HG02678 (cell line): ENCODE results near the gene ETS1.

ENCODE experiments used
- ATAC-seq: cut with Tn5 transposase; IDR thresholded peaks from one replicate; pipeline ENCODE4 v1.9.1; 2021; ENCODE audit warnings: mild to moderate bottlenecking, moderate library complexity; ENCODE audit not compliant: unreplicated experiment

The ETS1 gene

DNA sequence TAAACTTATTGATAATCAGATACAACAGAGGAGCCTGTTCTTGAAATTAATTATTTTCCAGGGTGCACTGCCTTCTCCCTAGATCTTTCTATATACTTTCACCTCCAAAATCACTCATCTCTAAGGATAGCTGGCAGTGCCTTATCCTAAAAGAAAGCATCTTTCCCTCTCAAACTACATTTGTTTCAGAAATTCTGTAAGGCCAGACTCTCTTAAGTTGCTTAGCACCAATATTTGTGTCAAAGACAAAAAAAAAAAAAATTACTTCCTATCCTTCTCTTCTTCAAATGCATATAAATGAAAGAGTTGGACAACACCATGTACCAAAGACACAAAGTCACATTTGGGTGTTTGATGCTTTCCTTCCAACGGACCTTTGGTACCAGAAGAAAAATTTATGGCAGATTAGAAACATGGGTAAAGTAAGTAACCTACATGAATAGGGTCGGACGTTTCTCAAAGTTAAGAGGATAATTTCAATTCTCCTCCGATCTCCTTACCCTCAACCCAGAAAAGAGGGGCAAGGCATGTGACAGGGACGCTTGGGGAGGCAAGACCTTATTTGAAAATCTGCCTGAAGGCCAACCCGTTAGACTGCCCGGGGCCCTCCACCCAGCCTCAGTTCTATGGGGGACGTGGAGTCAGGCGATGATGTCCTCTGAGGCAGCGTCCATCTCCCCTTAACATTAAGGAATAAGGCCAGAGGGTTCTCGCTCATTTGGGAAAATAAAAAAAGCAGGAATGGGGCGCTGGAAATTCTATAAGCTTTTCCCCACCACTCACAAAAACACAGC, 66.3 kb downstream of the ETS1 start:
- no peak for ATAC-seq

DNA sequence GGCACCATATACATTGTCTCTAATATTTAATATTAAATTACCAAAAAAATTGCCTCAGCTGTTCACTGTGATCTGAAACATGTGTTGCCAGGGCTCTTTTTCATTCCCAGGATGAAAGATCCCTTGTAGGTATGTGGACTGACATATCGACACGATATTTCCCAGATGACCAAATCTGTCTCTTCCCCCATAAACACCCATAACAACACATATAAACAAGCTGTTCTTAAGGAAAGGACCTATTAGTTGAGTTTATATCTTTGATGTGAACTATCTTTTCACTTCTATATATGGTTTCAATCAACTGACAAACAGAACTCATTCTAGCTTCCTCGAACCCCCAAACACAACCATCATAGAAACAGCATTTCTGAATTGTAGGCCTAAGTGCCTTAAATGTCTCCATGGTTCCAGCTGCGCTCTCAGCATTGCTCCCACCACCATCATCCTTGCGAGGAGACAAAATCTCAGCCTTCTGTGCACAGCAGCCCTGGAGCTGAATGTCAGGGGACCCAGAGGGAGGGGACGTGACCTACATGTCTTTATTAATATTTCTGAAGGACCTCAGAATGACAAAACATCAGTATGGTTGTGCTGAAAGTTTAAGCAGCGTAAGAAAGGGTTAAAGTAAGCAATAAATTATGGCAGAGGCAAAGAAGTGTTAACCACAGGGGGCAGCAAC, 67.0 kb downstream of the ETS1 start:
- no peak for ATAC-seq

DNA sequence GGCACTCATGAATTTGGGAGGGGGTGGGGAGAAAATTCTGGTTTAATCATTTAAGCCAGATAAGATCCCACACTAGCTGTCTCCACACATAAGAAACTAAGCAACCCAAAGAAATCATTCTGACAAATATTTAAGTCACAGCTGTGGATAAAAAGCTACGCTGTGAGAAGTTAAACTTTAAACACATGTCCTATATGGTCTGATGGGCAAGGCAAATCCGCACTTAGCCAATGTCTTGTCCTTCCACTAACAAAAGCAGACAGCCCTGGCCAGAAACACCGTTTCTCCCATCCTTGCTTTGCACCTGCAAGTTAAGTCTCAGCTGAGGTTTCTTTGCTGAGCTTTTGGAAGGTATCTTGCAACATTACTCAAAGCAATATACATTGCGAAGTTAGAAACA, 68.0 kb downstream of the ETS1 start:
- no peak for ATAC-seq

DNA sequence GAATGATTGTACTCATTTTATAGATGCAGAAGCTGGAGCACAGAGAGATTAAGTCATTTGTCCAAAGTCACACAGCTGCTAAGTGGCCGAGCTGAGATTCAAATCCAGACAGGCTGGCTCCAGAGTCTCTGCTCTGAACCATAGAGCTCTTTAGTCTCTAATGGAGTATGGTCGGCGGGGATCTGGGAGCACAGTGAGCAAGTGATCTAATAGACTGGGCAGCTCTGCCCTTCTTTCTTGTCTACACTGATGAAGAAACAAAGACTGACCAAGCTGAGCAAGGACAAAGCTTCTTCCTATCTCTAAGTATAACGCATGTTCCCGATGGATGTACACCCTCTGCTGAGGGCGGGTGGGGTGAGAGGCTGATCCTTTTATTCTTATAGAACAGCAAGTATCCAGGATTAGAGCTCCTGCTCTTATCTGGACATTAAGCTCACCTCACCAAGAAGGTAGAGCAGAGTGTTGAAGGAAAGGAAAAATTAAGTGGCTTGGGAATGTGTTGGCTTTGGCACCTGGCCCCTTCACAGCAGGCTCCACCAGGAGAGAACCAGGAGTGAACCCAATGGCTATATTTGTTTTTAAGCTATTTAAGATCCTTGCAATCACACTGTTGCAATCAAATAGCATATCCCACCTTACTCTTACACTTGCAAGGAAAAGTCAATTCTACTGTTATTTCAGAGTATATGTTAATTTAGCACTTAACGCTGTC, 68.7 kb downstream of the ETS1 start:
- no peak for ATAC-seq

DNA sequence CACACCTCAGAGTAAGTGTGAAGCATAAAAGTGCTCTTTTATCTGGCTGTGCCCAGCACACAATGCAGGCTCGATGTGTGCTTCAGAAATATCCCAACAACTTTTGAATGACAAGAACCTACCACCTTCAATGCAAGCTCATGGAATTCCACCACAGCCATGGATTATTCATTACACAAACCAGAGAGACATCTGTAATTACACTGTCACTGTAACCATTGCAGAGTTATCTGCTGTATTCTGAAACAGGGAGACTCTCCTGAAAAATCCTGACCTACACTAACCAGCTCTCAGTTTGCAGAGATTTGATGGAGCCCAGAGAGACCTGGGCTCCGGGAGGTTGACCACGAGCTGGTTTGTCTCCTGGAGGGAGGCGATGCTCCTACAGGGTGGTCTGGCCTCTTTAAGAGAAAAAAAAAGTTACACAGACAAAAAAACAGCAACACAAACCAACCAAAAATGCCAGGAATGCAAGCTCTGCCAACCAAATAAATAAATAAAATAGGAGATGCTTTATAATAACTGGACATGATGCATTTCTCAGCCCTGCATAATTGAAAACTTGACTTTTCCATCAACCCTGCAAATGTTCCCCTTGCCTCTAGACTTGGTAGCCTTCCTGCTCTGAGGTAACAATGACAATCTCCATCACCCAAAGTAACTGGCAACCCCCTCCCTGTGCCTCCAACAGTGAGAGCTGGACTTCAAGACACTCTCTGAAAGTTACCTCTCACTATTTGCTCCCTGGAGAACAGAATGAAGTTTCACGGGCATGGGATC, 69.7 kb downstream of the ETS1 start:
- ATAC-seq, result no peak

DNA sequence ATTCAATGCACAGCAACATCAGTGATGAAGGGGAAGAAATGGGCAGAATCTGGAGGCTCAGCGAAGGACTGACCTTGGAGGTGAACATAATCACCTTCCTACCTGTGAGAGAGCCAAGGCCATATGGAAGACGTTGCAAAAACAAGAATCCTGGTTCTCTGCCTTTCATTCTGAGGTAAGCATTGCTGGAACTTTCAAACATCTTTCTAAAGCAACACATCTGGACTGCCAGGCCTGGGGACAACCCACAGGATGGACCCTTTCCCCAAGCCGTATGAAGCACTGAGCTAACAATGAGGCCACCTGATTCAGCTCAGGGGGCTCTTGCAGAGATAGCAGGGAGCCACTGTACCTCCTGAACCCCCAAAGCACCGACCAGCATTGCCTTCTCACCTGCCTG, 70.5 kb downstream of the ETS1 start:
- ATAC-seq, result no peak

DNA sequence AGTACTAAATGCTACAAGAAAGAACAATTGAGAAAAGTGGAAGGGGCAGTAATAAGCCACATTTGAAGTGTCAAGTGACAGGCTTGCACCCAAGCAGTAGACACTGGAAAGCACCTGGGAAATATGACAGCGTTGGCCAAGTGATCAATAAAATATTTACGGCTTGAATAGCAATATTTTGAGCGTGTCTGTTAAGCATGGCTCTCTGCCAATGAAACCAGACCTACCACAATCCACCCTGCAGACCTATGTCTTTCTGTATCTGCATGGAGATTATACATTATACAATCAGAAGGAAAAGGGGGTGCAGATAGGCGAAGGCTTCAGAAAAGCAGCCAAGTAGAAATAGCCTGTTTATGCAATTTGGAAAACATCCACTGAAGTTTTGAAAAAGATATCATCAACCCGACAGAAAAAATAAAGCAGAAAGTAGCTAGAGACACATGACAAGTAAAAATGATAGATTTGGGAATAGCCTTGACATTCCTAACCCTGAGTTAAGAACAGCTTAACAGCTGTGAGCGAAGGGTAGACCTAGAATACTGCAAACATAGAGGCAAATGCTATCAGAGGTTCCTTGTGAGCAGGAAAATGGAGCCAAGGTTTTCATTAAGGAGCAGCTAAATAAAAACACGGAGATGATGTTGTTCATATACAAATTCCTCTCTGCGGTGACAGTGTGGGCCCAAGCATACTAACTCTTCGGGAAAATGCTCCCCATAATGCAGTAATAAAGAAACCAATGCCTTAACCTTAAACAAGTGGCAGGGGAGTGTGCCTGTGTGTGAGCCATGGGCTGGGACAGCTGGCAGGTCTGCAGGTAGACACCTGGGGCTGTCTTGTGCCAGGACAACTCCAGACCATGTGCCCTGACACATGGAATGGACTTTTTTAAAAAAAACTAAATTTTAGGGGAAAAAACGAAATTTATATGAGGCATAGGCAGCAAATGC, 71.3 kb downstream of the ETS1 start:
- ATAC-seq, result no peak

DNA sequence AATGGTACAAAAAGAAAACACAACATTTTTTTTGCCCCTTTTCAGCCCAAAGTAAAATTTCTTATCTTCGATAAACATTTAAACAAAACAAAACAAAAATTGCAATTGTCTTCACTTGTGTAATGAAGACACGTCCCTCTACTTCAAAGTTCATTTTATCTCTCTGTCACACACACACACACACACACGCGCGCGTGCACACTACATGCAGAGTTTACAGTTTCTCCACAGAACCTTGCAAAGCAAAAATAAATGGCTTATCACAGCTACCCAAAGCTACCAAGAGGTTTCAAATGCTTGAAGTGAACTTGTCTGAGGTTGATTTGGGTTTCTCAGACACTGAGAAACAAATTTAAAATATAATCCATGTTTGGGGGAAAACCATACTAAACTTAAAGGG, 72.3 kb downstream of the ETS1 start:
- ATAC-seq, result no peak

DNA sequence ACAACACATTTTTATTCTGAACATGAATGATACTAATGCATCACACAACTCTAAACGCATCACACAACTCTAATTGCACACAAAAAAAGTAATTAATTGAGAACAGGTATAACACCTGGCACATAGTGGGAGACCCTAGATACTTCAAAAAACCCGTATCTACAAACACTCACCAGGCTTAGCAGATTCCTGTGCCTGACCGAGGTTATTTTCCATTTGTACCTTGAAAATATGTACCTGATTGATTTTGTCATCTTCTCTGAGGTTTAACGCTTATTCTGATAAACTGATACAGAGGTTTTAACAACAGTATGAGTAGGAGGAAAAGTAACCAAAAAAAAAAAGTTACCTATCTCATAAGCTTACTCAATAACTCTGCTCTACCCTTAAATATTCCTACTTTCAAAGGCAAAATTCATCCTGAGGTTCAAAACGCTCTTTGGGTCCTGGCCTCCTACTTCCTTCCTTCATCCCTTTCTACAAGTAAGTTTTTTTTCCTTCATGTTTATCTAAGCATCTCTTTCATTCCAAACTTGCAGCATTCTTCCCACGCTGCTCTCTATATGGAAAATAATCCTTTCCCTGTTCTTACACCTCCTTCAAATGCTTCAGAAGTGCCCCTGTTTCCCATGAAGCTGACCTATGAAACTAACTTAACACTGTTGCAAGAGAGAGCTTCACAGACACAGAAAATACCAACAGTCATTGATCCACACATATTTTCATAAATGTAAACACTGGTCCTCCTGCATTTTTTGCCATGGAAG, 73.3 kb downstream of the ETS1 start:
- ATAC-seq, result no peak

DNA sequence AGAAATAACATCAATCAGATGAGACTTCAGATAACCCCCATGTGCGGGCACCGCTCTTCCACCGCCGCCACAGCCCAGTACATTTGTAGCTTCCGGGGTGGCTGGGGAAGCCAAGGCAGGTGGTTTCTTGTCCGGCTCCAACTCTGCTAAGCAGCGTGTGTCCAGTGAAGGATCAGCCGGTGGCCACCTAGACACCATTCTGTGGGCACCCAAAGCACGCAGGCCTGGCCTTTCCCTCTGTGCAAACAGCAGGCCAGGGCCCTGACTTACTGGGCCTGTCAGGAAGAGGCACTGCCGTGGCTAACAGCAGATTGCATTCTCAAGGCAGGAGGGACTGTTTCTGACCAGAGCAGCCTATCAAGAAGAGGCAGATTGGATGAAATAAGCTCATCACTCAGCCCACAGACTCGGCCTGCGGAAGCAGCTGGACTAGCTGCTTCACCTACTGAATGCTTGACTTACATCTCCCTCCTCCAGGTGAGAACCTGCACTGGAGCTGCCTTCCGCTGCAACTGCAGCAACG, 74.8 kb downstream of the ETS1 start:
- ATAC-seq, result no peak

DNA sequence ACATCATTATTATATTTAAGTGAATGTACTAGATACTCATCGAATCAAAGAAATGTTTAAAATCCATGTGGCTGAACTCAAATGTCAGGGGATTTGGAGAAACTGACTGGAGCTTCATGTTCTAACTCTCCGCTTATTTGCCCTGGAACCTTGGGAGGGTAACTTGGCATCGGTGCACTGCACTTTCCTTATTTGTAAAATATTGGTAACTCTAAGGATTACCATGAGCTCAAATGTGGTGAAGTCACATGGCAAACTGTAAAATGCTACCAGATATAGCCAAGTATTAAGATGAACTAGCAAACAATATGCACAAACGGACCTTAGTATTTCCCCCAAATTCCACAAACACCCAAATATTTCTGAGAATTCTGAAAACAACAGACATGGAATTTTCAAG, 75.6 kb downstream of the ETS1 start:
- ATAC-seq, result no peak

DNA sequence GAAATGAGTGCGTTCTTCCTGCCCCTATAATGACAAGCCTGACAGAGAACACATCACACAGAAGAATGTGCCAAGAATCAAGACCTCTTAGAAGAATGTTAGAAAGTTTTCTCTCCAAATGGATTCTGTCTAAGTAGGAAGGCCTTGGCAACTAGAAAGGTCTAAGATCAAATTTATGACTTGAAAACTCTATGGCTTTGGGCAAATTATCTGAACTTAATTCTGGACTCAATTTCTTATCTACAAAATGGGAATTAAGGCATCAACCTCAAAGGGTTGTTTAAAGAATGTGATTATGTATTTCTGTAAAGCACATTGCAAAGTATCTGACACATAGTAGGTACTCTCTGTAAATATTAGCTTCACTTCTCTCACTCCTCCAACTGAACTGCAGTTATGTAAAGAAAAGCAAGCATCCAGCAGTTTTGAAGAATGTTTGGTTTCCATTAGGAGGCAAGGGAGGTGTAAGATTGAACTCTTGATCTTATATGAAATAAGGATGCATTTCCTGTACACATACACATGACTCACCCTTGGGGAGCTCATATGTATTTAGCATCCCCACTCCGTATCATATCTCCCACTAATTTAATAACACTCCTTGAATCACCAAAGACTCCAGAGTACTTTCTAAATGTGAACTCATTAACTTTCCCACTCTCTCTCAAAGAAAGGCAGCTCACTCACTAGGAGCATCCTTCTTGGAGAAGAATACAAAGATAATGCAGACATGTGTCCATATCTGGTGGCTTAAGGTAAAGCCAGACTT, 77.6 kb downstream of the ETS1 start:
- ATAC-seq, result no peak

DNA sequence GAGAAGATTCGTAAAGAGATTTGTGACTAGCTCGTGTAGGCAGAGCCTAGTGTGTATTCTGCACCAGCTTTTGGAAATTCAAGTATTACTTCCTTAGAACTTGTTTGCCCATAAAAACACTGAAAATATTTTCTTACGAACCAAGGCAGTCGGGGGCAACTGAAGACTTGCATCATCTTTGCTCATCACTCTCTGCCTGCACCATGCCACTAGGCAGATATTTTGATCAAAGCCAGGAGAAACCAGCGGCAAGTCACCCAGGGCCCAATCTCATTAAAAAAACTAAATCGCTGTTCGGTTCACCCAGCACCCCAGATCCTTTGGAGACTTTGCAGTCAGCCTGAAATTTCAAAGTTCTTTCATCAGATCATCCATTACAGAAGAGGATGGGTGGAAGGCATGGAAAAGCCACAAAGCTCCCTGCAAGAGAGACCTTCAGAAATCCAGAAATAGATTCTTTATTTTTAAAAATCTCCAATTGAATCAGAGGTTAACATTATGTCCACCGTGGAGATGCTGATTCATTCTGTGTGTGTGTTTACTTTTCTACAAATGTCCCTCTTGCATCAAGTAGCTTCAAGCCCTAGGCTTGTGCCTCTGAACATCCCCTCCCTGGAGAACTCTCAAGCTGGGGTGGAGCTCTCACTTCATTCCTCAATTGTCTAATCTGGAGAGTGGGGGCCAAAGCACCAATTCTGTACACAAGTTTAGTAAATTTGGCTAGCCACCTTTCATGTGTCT, 78.4 kb downstream of the ETS1 start:
- ATAC-seq, result no peak

DNA sequence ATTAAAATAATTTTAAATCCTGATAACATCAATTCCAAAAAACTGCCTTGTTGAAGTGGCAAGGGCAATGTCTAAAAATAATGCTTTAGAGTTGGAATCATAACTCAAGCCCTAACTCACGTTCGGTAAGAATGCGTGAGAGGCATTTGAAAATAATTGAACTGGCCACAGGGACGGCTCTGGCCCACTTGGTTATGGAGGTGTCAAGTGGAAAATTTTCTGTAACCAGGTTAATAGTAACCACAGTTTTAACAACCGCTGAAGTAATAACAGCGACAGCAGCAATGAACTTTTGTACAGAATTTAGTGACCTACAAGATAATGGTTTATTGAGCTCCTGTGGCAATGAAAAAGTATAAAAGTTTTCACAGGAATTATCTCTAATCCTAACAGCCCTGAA, 79.4 kb downstream of the ETS1 start:
- ATAC-seq, result peak; percentile 36

DNA sequence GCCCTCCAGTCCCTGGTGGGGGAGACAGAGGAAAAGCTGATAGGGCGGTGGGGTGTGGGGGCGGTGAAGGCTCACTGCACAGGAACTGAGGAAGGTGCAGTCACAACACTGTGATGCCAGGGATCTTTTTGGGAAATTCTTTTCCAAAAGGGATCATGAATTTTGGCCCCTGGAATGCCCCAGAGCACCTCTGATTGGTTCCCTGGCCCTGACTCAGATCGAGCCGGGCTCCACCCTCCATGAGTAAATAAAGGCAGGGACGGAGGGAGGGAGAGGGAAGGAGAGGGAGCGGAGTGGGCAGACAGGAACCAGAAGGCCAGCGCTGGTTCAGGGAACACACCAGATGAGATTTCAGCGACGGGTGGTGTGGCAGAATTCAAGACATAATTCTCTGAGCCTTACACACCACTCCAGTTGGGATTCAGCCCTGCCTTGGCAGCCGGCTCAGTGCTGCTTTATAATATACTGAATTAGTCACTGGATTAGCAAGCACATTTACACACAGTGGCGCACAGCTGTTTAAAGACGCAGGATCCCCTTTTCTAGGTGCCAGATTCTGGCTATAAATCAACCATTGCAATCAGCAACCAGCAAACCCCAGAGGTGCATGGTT, 80.3 kb downstream of the ETS1 start:
- ATAC-seq, result no peak

DNA sequence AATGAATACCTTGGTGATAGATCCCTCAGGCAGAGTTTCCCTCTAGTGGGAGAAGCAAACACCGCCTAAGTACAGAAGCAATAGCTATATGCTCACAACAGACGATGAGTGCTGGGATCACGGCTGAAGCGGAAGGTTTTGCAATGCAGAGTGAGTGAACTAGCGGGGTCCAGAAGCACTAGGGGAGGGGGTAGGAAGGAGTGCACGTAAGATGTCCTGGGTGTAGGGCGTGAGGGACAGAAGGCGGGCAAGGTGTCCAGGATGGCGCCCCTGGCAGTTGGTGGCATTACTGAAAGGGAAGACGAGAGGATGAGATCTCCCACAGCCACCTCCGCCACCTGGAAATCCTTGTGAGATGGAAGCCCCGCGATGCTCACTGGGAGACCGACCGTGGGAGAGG, 81.0 kb downstream of the ETS1 start:
- no peak for ATAC-seq

DNA sequence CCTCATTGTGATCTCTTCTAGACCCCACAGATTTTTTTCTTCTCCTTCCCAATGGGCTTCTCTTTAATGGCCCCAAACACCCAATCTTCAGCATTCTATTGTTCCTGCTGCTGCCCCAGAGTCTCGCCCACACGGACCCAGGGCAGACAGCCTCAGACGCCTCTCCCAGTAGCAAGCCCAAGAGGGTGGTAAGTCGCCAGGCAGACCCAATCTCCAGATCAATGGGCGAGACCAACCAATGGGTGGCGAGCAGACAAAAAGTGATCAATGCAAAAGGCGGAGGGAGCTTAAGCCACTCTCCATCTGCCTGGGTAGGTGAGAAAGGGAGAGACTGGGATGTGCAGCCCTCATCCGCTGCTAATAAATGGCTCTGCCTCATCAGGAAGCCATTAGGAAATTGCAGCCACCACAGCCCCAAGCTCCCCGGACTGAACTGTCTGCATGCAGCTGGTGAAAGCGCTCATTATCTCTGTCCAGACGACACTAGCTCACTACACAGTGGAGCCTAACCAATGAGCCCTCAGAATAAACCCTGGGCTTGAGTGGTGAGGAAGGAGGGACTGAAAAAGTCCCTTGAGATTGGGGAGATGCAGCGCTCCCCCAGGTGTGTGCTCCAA, 81.8 kb downstream of the ETS1 start:
- no peak for ATAC-seq
